Osteoblast (primary cell): ENCODE measurements around the gene TF. TPM values are rescaled to one million over a fixed set of nuclear protein-coding genes. Genes with fewer than 3 reads are reported as not detected.
"Not testable (repeated sequence)": the region's sequence is repeated elsewhere in the genome, so short reads cannot be mapped to it uniquely, and the experiment has no call there.

Source experiments
- DNase-seq: peaks from one replicate; pipeline ENCODE4 v3.0.0; 2011; ENCODE audit warnings: low spot score, mixed read lengths; ENCODE audit not compliant: insufficient read length; ENCODE audit errors: missing footprints
- H2AFZ ChIP-seq: 2 replicates; pipeline ENCODE4 v1.6.0; 2011; ENCODE audit warnings: mild to moderate bottlenecking, low read length
- H3K27ac ChIP-seq: 2 replicates; pipeline ENCODE4 v1.5.1; 2011; ENCODE audit warnings: mild to moderate bottlenecking, low read depth, low read length, moderate library complexity
- H3K27me3 ChIP-seq: 2 replicates; pipeline ENCODE4 v1.6.0; 2012; ENCODE audit warnings: mild to moderate bottlenecking, control low read depth, inconsistent platforms, low read length, moderate library complexity; ENCODE audit not compliant: insufficient read depth
- H3K36me3 ChIP-seq: 2 replicates; pipeline ENCODE4 v1.5.1; 2011; ENCODE audit warnings: mild to moderate bottlenecking, low read length, control low read depth, moderate library complexity; ENCODE audit not compliant: insufficient read depth
- H3K4me1 ChIP-seq: 2 replicates; pipeline ENCODE4 v1.5.1; 2011; ENCODE audit warnings: mild to moderate bottlenecking, low read length, control low read depth, moderate library complexity; ENCODE audit not compliant: insufficient read depth
- H3K4me2 ChIP-seq: 2 replicates; pipeline ENCODE4 v1.6.0; 2011; ENCODE audit warnings: mild to moderate bottlenecking, low read length; ENCODE audit not compliant: insufficient read depth
- H3K4me3 ChIP-seq: fragments of 200-600 bp; sonication (generic); 3 replicates; pipeline ENCODE4 v1.5.1; 2012; ENCODE audit warnings: mild to moderate bottlenecking, low read length, inconsistent platforms; ENCODE audit not compliant: insufficient read depth
- H3K79me2 ChIP-seq: 2 replicates; pipeline ENCODE4 v1.6.0; 2012; ENCODE audit warnings: mild to moderate bottlenecking, low read length, control low read depth, inconsistent platforms; ENCODE audit not compliant: insufficient read depth
- H3K9me3 ChIP-seq: 2 replicates; pipeline ENCODE4 v1.5.1; 2011; ENCODE audit warnings: low read depth, low read length, control low read depth
- H4K20me1 ChIP-seq: 2 replicates; pipeline ENCODE4 v1.6.0; 2012; ENCODE audit warnings: mild to moderate bottlenecking, low read length, control low read depth; ENCODE audit not compliant: insufficient read depth
- total RNA-seq: library from RNA; depleted of rRNA; stranded (reverse); fragments of >200 nt; gene quantifications from 2 replicates; pipeline ENCODE4 v1.2.3, GENCODE V29; 2012
- TF ChIP-seq, protein P1 (sequence below): IDR thresholded peaks from 2 replicates; pipeline ENCODE4 v1.5.1; 2011; ENCODE audit warnings: mild to moderate bottlenecking, low read depth, low read length, moderate library complexity; ENCODE audit errors: extremely low read depth

Gene TF
- total RNA-seq, 1 donor: 0.36 TPM

DNA sequence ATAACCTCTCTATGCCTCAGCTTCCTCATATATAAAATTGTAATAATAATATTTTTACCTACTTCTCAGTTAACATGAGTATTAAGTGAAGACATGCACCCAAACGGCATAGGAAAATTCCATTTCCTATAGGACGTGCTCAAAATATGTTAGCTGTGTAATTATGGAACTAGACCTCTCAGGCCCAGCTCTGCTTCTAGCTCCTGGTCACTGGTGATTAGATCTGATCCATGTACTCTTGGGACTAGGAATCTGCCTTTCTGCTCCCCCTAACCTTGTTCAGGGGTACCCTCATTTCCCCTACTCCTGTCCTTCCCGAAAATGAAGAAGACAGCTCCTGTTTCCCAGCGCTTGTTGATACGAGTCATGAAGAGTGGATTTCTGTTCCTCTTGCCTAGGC, 29.6 kb downstream of the TF start:
- Histone ChIP-seq H3K4me2 (no peak overlapping the region), H3K4me3 (no peak overlapping the region), H3K36me3 (no peaks in the 10 kb centered on the region), H2AFZ (no peak overlapping the region), H3K9me3 (no peaks in the 10 kb centered on the region), H3K27ac (no peak overlapping the region), H4K20me1 (no peaks in the 10 kb centered on the region), H3K4me1 (no peaks in the 10 kb centered on the region), H3K27me3 (no peaks in the 10 kb centered on the region), H3K79me2 (no peaks in the 10 kb centered on the region)
- TF ChIP-seq, protein P1, sequence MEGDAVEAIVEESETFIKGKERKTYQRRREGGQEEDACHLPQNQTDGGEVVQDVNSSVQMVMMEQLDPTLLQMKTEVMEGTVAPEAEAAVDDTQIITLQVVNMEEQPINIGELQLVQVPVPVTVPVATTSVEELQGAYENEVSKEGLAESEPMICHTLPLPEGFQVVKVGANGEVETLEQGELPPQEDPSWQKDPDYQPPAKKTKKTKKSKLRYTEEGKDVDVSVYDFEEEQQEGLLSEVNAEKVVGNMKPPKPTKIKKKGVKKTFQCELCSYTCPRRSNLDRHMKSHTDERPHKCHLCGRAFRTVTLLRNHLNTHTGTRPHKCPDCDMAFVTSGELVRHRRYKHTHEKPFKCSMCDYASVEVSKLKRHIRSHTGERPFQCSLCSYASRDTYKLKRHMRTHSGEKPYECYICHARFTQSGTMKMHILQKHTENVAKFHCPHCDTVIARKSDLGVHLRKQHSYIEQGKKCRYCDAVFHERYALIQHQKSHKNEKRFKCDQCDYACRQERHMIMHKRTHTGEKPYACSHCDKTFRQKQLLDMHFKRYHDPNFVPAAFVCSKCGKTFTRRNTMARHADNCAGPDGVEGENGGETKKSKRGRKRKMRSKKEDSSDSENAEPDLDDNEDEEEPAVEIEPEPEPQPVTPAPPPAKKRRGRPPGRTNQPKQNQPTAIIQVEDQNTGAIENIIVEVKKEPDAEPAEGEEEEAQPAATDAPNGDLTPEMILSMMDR: no peak
- DNase-seq: no peak

DNA sequence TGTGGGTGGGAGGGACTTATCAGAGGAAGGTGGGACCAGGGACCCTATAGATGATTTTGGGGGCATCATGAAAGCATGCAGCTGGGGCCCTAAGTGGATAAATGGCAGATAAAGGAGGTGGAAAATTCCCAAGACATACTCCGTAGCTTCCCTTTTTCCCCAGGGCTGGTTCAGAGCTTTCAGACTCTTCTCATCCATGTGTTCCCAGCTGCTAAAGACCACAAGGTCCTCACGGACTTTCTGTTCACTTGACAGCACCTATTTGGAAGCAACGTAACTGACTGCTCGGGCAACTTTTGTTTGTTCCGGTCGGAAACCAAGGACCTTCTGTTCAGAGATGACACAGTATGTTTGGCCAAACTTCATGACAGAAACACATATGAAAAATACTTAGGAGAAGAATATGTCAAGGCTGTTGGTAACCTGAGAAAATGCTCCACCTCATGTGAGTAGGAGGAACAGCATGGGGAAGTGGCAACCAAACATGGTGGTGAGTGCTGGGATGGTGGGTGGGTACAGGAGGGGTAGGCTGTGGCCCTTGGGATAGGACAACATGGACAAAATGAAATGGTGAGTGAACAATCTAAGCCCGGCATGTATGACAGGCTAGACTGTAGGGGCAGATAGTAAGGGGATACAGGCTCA, 30.7 kb downstream of the TF start:
- no peak for DNase-seq

DNA sequence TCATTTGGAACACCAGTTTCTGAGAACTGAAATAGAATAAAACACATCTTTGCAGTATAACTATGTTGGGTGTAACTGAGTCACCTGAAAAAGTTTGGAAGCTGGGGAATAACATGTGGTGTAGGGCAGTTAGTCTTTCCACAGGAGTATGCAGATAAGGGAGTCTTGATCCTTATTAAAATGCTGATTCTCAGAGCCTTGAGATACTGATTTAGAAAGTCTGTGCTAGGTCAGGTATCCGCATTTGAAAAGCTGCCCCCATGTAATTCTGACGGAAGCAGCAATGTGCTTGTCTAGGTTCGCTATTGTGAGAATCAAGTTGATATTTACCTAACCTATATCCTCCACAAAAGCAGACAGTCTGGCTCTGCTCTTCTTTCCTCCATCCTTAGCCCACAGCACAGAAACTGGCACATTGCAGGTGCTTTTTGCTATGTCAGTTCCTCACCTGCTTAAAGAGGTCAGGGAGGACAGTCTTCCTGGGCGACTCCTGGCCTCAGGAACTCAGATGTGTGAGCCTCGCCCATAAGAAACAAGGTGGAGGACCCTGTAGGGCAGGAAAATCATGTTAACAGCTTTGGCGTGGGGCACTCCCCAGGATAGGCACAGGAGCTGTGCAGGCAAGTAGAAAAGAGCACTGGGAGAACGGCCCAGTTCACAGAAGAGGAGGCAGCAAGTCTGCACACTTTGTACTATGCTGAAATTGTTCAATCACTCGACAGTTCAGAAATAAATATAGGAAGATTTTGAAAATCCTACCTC, 31.8 kb downstream of the TF start:
- TF ChIP-seq, protein P1: no peak
- no peaks in the 10 kb centered on the region for H3K36me3 ChIP-seq

More for the DNA sequence above, 30.7 kb downstream of the TF start:
- Histone ChIP-seq H3K27ac (no peak overlapping the region), H3K4me1 (no peaks in the 10 kb centered on the region), H4K20me1 (no peaks in the 10 kb centered on the region), H3K9me3 (no peaks in the 10 kb centered on the region), H3K27me3 (no peaks in the 10 kb centered on the region), H3K4me3 (no peak overlapping the region), H3K4me2 (no peak overlapping the region), H3K79me2 (no peaks in the 10 kb centered on the region), H2AFZ (no peak overlapping the region), H3K36me3 (no peaks in the 10 kb centered on the region)
- TF ChIP-seq, protein P1: no peak

DNA sequence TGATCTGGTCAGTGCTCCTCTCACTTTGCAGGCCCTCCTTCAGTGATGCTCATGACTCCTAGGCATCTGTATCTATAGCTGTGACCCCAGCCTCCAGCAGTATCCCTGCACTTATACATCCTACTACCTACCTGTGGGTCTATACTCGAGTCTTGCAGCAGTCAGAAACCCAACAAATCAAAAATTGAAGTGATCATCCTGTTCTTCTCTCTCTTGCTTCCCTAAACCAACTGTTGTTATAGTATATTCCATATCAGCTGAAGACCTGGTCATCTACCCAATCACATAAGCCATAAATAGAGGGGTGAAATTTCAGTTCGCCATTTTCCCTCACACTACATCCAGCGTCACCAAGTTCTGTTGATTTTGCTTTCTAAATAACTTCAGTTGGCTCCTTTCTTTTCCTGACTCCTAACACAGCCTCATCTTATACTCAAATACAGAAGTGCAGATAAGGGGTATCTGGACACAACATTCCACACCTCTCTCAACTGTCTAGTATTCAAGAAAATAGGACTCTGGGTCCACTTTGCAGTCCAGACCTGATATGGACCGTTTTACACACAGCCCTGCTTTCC, 33.5 kb downstream of the TF start:
- H3K4me2 ChIP-seq: no peak overlapping the region
- DNase-seq: no peak
- no peak overlapping the region for H3K27ac ChIP-seq
- TF ChIP-seq, protein P1: no peak
- H3K9me3 ChIP-seq: no peaks in the 10 kb centered on the region
- no peak overlapping the region for H3K4me3 ChIP-seq
- H4K20me1 ChIP-seq: no peaks in the 10 kb centered on the region
- H3K4me1 ChIP-seq: no peaks in the 10 kb centered on the region
- H3K27me3 ChIP-seq: peaks cover 10% of the 10 kb centered on the region
- H3K36me3 ChIP-seq: no peaks in the 10 kb centered on the region
- no peaks in the 10 kb centered on the region for H3K79me2 ChIP-seq
- no peak overlapping the region for H2AFZ ChIP-seq

More for the DNA sequence above, 31.8 kb downstream of the TF start:
- Histone ChIP-seq H2AFZ (no peak overlapping the region), H3K9me3 (no peaks in the 10 kb centered on the region), H3K4me2 (no peak overlapping the region), H4K20me1 (no peaks in the 10 kb centered on the region), H3K79me2 (no peaks in the 10 kb centered on the region), H3K4me3 (no peak overlapping the region), H3K4me1 (no peaks in the 10 kb centered on the region), H3K27ac (no peak overlapping the region), H3K27me3 (peaks cover 3% of the 10 kb centered on the region)
- DNase-seq: no peak

DNA sequence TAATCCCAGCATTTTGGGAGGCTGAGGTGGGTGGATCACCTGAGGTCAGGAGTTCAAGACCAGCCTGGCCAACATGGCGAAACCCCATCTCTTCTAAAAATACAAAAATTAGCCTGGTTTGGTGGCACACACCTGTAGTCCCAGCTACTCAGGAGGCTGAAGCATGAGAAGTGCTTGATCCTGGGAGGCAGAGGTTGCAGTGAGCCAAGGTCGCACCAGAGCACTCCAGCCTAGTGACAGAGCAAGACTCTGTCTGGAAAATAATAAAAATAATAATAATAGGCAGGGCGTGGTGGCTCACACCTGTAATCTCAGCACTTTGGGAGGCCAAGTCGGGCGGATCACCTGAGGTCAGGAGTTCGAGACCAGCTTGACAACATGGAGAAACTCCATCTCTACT, 34.6 kb downstream of the TF start:
- not testable (repeated sequence) for H4K20me1 ChIP-seq, H3K4me2 ChIP-seq

More for the DNA sequence above, 34.6 kb downstream of the TF start:
- not testable (repeated sequence) for H3K4me1 ChIP-seq, DNase-seq, H3K27ac ChIP-seq, H3K79me2 ChIP-seq, H2AFZ ChIP-seq, H3K36me3 ChIP-seq, H3K27me3 ChIP-seq, H3K4me3 ChIP-seq, H3K9me3 ChIP-seq
